HL-60 (cell line): Measurements from ENCODE around the gene RRM1.

Experiments
- GABPA ChIP-seq: IDR thresholded peaks from 2 replicates; pipeline ENCODE4 v1.6.1; 2012; ENCODE audit warnings: low read depth
- TF ChIP-seq, protein P1 (sequence below): IDR thresholded peaks from one replicate; pipeline ENCODE4 v1.5.1; 2011; ENCODE audit warnings: low read length, control low read depth, inconsistent platforms; ENCODE audit not compliant: insufficient read depth

GRCh38 chr11:4115128-4115527 is 20.5 kb downstream of the RRM1 start:
- no peak for TF ChIP-seq GABPA
- TF ChIP-seq, protein P1, sequence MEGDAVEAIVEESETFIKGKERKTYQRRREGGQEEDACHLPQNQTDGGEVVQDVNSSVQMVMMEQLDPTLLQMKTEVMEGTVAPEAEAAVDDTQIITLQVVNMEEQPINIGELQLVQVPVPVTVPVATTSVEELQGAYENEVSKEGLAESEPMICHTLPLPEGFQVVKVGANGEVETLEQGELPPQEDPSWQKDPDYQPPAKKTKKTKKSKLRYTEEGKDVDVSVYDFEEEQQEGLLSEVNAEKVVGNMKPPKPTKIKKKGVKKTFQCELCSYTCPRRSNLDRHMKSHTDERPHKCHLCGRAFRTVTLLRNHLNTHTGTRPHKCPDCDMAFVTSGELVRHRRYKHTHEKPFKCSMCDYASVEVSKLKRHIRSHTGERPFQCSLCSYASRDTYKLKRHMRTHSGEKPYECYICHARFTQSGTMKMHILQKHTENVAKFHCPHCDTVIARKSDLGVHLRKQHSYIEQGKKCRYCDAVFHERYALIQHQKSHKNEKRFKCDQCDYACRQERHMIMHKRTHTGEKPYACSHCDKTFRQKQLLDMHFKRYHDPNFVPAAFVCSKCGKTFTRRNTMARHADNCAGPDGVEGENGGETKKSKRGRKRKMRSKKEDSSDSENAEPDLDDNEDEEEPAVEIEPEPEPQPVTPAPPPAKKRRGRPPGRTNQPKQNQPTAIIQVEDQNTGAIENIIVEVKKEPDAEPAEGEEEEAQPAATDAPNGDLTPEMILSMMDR: no peak
